ENCODE measurements around the gene GAB4.
"Not testable (repeated sequence)": the region's sequence is repeated elsewhere in the genome, so short reads cannot be mapped to it uniquely, and the experiment has no call there.

Gene GAB4, protein sequence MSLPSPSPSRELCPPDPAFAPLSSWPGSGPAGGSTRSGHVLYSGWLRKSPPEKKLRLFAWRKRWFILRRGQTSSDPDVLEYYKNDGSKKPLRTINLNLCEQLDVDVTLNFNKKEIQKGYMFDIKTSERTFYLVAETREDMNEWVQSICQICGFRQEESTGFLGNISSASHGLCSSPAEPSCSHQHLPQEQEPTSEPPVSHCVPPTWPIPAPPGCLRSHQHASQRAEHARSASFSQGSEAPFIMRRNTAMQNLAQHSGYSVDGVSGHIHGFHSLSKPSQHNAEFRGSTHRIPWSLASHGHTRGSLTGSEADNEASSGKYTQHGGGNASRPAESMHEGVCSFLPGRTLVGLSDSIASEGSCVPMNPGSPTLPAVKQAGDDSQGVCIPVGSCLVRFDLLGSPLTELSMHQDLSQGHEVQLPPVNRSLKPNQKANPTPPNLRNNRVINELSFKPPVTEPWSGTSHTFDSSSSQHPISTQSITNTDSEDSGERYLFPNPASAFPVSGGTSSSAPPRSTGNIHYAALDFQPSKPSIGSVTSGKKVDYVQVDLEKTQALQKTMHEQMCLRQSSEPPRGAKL

DNA sequence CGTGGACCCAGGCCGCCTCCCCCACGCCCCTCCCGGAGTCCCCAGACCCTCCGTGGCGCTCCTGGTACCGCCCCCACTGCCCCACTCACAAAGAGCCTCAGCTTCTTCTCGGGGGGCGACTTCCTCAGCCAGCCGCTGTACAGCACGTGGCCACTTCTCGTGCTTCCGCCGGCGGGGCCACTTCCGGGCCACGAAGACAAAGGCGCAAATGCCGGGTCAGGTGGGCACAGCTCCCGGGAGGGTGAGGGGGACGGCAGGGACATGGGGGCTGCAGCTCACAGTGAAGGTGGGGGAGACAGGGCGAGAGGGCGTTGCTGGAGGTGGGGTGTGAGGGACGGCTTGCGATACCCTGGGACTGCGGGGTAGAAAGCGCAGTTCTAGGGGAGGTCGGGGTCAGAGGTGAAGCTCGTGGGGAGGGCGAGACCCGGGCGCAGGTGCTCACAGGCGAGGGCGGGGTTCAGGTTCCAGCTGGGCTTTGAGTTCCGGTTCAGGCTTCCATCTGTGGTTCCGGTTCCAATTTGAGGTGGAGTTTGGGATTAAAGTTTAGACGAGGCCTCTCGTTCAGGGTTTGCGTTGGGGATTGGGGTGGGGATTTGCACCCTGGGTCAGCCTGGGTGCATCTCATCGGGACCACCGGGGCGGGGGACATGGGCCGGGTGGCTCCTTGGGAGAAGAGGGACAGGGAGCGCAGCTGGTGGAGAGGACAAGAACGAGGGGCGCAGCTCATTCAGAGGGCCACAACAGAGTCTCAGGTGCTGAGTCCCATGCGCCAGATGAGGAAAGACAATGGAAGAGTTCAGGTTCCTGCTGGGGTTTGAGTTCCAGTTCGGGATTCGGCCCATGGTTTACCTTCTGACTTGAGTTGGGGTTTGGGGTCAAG is at the start of gene GAB4:
Gene GAB4 (minus strand): TSS at position 371 of the 880 bp plus-strand sequence. CDS start 108 bp downstream, at position 263.
- no peak for DNase-seq

DNA sequence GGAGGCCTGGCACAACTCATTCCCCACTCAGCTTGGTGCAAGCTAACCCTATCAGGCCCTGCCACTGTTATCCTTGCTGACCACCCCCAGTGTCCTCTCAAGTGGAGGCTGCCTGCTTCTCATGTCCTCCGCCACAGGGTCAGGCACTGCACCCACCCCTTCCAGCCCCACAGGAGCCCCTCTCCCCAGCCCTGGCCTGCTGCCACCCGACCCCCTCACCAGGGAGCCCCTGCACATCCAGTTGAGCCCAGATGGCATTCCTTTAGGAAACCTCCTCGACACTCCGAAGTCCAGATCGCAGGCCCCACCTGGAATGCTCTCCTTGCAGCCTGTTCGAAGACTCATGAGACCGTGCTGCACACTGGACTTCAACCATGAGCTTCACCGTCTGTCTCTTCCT is 48.8 kb upstream of the GAB4 start:
- no peak for DNase-seq

DNA sequence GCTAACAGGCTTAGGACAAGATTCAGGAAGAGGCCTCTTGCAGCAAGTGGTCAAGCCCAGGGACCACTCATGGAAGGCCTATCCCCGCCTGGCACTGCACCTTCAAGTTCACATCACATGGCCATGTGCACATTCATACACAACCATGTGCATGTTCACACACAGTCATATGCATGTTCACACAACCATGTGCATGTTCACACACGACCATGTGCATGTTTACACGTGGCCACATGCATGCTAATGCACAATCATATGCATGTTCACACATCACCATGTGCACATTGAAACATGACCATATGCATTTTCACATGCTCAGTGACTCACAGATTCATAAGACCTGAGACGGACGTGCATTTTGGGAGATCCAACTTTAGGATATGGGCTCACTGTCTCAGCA is 48.0 kb upstream of the GAB4 start:
- DNase-seq, result no peak

DNA sequence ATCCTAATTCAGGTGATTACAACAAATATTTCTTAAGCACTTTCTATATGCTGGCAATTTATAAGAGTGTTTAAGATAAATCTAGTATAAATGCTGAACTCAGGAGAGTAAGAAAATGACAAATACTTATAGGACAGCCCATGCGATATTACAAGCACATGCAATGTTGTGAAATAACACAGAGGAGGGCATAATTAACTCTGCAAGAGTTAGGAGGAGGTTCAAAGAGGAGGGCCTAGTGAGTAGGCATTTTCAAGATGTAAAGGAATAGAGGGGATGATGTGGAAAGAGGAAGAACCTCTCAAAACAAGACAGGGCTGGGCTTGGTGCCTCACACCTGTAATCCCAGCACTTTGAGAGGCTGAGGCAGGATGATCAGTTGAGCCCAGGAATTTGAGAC is 39.6 kb upstream of the GAB4 start:
- DNase-seq, result no peak

DNA sequence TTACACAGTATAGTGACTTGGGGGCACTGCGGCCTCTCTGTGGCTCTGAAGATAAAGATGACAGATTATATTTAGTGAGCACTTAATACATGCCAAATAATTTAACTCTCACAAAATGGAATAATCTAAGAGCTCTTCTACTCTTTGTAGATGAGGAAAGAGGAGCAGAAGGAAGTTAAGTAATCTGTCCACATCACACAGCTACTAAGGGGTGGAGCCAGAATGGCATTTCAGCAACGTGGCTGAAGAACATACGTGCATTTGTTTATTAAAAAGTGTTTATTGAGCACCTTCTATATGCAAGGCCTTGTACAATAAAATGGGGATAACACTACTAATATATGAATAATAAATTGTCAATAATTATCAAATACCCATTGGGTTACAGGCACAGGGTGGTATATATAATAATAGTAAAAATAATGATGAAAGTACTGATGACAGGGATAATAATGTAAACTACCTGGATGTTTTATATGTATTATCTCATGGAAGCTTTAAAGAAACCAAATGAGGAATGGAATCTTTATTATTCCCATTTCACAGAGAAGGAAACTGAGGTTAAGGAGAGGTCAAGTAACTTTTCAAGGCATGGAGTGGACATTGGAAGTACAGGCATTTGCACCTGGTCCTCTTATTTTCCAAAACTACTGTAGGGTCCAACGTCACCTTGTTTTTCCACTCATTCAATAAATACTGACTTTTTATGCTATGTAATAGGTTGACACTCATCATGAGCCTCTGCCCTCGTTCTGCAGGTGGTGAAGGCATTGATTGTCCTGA is 38.7 kb upstream of the GAB4 start:
- no peak for DNase-seq

DNA sequence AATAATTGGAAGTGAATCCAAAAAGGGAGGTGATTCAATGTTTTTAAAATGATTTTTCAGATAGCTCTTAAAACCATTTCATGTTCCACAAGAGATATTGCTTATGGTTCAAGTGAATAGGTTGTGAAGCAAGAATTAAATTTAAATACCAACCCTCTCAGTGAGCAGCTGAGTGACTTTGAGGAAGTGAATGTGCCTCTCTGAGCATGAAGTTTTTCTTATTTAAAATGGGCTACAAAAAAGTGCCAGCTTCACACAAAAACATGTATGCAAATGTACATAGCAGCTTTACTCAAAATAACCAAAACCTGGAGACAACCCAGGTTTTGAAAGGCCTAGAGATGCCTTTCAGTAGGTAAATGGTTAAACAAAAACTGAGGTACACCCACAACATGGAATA is 35.5 kb upstream of the GAB4 start:
- DNase-seq, result no peak

DNA sequence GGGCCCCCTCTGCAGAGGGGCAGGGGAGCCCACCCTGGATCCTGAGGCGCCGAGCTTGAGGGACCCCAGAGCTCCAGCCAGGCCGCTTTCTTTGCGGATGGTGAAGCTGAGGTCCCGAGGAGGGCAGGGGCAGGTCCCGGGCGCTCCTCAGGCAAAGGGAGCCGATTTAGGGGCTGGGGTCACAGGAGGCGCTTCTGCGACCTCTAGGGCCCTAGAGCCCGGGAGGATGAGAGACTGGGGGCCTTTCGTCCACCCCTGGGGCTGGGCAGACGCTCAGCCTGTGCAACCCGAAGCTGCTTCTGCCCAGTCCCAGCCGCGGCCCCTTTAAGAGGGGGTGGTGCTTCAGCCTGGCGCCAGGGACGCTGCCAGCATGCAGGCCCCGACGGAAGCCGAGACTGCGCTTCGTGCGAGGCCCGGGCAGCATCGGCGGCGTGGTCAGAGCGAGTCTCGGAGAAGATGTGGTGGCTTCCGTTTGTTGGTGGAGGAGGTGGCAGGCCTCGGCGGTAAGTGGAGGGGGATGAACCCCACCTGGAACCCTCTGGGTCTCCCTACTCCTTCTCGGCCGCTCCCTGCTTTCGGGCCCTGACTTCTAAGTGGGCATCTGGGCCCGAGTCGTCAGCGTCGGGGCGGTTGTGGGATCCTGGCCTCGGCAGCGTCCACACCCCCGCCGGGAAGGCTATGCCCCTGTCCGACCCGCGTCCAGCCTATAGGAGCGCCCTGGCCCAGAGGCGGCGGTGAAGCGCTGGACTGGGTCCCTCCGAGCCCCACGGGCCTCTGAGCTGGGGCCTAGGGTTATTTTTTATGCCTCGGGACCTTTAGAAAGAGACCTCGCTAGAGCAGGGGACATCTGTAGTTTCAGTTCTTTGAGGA is 29.1 kb upstream of the GAB4 start:
- DNase-seq, result not testable (repeated sequence)

DNA sequence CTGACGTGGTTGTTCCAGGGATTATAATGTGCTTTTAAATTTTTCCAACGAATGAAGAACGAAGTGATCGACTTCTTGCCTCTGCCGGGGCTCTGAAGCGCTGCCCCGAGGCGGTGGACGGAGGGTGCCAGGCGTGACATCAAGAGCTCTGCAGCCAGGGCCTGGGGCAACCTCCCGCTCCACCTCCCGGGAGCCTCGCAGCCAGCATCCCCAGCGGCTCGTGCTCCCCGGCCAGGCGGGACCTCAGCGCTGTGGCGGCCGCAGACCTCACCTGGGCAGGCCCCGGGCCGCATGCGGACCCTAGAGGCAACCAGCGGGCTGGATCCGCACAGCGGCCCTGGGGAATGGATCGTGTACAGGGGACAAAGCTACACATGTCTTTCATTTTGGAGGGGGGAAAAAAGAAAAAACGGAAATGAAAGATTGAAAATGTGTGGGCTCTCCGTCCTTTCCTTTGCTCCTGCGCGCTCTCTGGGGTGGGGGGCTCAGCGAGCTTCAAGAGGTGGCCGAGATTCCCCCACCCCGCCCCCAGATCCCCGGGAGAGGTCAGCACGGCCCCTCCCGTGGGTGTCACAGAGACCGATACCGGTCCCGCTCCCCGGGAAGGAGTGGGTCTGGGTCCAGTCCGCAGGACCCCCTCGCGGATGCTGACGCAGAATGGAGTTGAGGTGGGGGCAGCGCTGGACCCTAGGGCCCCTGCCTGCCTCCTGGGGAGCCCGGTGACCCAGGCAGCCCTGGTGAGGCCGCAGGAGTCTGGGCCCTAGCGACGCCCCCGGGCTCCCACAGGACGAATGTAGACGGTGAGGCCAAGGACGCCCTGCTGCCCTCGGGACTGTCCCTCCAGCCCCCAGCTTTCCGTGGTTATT is 28.2 kb upstream of the GAB4 start:
- not testable (repeated sequence) for DNase-seq

DNA sequence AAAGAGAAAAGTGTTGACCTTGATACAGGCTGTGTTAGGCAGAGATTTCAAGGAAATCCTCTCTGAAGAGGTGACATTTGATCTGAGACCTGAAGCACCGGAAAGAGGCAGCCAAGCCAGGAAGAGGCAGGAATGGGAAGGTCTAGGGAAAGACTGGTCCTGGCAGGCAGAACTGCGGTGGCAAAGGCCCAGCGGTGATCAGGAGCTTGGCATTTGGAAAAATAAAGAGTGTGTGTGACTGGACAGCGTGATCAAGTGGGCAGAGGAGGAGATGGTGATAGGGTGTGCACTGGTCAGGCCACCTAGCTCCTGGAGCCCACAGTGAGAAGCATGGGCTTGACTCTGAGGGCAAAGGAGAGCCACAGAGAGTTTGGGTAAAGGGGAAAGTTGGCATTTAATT is 27.2 kb upstream of the GAB4 start:
- DNase-seq, result no peak

DNA sequence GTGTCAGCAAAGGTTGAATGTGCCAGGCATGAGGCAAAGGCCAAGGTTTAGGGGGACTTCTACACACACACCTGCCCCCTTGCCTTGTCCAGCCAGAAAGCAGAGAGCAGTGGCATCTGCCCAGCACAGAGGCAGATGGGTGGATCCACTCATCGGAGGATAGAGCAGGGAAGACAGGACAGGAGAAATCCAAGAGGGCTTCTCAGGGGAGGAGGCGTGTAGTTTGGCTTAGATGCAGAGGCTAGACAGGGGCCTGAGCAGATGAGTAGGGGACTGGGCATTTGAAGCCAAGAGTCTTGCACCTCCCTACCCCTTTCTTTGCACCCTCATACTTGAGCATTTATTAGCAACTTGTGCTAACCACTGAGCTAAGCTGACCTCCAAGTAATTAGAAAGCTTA is 26.5 kb upstream of the GAB4 start:
- DNase-seq, result not testable (repeated sequence)

DNA sequence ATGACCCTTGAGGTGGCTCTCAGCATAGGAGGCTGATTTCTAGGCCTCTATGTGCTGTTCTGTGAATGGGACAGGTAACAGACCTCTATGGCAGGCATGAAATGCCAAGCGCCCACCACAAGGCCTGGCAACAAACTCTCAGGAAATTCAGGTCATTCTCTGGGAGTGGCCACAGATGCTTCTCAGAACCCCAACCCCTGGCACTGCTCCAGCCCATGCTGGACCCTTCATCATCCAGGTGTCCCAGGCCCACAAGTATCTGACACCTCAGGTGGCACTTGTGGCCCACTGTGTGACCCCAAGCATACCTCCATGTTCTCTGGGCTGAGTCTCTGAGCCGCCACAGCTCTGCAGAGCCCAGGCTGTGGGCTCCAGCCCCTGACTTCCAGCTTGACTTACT is 24.3 kb upstream of the GAB4 start:
- not testable (repeated sequence) for DNase-seq

DNA sequence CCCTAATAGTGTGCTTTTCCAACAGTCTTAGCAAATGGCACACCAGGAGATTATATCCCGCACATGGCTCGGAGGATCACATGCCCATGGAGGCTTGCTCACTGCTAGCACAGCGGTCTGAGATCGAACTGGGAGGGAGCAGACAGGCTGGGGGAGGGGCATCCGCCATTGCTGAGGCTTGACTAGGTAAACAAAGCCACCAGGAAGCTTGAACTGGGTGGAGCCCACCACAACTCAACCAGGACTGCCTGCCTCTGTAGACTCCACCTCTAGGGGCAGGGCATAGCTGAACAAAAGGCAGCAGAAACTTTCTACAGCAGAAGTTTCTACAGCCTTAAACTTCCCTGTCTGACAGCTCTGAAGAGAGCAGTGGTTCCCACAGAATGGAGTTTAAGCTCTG is 16.4 kb upstream of the GAB4 start:
- not testable (repeated sequence) for DNase-seq

DNA sequence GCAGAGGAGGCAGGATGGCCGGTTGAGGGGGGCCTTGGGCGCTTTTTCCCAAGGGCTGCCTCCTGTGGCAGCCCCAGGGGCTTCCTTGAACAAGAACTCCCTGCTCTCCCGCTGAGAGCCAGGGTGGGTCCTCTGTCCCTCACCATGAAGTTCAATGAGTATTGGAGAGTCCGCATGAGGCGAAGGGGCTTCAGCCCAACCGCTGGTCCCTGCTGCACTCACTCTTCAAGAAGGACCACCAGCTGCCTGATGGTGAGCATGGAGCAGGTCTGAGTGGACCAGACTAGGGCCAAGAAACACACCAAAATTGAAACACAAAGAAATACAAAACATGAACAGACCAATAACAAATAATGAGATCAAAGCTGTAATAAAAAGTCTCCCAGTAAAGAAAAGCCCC is 7.5 kb upstream of the GAB4 start:
- DNase-seq, result not testable (repeated sequence)

DNA sequence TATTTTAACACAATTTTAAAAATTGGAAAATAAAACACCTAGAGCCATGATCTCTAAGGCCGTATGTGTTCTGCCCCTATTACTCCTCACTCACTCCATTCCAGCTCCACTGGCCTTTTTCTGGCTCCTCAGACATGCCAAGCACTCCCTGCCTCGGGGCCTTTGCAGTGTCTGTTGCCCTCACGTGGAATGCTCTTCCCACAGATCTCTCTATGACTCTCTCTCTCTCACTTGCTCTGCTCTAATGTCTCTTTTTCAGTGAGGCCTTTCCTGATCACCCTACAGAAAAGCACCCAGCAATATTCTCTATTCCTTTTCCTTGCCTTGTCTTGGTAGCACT is 6.0 kb upstream of the GAB4 start:
- not testable (repeated sequence) for DNase-seq

DNA sequence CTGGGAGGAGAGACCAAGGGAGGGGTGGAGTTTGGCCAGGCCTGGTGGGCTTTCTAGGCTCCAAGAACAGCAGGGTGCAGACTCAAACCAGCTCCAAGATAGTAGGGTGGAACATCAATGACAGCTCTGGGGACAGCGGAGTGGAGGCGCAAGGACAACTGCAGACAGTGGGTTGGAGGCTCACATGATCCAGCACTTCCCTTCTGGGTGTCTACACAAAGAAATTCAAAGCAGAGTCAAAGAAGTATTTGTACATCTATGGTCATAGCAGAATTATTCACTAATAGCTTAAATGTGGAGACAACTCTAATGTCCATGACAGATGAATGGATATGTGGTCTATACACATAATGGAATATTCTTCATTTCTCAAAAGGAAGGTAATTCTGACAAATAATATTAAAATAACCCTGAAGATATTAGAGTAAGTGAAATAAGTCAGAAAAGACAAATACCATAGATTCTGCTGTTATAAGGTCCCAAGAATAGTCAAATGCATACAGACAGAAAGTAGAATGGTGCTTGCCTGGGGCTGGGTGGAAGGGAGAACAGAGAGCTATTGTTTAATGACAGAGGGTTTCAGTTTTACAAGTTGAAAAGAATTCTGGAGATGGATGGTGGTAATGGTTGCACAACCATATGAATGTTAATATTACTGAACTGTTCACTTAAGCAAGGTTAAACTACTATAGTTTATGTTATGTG is 5.5 kb upstream of the GAB4 start:
- no peak for DNase-seq

DNA sequence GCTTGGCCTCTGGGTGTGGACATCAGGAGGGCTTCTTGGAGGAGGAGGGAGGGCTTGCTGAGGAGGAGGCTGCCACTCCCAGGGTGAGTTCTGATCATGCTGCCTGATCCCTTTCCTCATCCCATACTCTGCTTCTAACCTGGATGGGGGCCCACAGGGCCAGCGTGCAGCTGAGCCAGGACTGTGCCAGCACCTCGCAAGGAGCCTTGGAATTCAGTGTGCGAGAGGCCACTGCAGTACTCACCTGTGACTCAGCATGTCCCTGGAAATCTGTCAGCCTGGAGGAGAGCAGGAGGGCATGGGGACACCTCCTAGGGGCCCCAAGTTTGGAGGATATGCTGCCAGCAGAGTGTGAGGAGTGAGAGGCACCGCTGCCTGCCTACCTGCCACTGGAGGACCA is 4.2 kb upstream of the GAB4 start:
- no peak for DNase-seq

DNA sequence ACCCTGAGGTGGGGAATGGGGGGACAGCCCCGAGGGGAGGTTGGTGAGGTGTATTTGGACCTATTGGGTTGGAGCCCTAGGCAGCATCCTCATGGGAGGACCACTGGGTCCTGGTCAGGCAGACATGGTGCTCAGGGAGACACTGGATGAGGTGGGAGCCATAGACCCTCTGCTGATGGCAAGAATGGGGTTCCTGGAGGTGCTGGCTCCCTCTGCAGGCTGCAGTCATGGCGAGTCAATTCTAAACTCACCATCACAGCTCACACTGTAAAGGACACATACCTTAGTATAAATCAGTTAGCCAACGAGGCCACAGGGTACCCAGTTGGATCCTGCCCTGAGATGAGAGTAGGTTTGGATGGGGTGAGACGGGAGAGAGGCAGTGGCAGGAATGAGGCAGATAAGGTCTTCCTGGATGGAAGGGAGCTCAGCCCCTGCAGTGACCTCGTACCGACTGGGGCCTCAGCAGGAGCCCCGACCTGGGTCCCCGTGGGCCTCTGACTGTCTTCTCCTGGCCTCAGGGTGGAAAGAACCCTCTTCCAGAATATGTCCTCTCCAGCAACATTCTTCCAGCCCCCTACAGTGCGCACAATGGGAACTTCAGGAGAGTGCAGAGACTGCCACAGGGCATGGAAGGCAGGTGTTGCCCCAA is 1.7 kb upstream of the GAB4 start:
- no peak for DNase-seq

DNA sequence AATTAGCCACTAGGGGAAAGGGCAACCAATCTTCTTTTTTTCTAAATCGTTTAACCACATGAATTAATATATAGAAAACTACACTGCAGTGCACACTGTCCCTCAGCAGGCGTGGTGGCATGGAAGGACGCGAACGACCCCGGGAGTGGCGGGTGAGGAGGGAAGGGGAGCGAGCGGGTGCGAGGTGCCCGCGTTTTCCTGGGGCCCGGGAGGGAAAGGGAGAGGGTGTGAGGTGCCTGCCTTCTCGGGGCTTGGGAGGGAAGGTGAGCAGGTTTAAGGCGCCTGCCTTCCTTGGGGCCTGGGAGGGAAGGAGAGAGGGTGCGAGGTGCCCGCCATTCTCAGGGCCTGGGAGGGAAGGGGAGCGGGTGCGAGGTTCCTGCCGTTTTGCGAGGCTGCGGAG is 765 bp downstream of the GAB4 start:
- no peak for DNase-seq

DNA sequence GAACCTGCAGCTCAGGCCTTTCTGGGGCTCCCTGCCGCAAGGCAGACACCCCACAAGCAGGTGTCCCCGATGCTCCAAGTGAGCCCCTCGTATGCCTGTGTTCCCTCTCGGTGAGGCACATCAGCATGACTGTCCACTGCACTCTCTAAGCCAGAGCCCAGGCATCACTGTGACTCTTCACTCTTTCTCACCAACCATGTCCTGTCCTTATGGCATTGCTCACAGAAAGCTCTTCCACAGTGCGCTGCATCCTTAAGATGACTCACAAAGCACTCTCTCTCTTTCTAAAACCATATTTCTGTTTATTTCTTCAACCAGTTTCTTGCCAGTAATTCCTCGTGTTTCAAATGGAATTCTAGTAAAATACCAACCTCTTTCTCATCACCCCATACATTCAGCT is 18.1 kb downstream of the GAB4 start:
- DNase-seq, result no peak

DNA sequence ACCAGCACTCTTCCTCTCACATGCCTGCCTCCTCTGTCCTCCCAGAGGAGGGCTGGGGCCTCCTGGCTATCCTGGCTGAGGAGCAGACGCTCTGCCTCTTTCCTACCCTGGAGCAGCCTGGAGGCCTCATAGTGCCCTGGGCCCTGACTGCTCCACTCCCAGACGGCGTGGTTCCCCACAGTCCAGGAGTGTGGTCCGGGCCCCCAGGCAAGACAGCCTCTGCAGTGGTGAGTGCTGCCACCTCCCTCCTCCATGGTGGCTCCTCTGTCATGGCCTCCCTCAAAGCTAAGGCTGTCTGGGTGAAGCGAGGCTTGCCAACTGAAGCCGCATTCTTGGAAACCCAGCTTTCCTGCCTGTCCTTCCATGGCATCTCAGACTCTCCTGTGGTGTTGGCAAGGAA is 19.8 kb downstream of the GAB4 start:
- DNase-seq, result no peak

Data from activated CD8-positive, alpha-beta memory T cell treated with anti-CD3 and anti-CD28 coated beads, Interleukin-2, amount 50 U/mL, for 4 hours (primary cell).